Skeletal muscle cell (primary cell): ENCODE measurements around the gene TRIM45.
A peak's percentile ranks its signal among the peaks of the same experiment; 100 is the strongest.
"Not testable (repeated sequence)": the region's sequence is repeated elsewhere in the genome, so short reads cannot be mapped to it uniquely, and the experiment has no call there.

ENCODE experiments used
- DNase-seq: peaks from one replicate; pipeline ENCODE4 v3.0.0-alpha.2; 2010; ENCODE audit warnings: low read depth
- H3K4me3 ChIP-seq: 2 replicates; pipeline ENCODE4 v1.5.1; 2011; ENCODE audit warnings: low read depth, mild to moderate bottlenecking, control low read depth, low read length, moderate library complexity

The TRIM45 gene, protein sequence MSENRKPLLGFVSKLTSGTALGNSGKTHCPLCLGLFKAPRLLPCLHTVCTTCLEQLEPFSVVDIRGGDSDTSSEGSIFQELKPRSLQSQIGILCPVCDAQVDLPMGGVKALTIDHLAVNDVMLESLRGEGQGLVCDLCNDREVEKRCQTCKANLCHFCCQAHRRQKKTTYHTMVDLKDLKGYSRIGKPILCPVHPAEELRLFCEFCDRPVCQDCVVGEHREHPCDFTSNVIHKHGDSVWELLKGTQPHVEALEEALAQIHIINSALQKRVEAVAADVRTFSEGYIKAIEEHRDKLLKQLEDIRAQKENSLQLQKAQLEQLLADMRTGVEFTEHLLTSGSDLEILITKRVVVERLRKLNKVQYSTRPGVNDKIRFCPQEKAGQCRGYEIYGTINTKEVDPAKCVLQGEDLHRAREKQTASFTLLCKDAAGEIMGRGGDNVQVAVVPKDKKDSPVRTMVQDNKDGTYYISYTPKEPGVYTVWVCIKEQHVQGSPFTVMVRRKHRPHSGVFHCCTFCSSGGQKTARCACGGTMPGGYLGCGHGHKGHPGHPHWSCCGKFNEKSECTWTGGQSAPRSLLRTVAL

DNA sequence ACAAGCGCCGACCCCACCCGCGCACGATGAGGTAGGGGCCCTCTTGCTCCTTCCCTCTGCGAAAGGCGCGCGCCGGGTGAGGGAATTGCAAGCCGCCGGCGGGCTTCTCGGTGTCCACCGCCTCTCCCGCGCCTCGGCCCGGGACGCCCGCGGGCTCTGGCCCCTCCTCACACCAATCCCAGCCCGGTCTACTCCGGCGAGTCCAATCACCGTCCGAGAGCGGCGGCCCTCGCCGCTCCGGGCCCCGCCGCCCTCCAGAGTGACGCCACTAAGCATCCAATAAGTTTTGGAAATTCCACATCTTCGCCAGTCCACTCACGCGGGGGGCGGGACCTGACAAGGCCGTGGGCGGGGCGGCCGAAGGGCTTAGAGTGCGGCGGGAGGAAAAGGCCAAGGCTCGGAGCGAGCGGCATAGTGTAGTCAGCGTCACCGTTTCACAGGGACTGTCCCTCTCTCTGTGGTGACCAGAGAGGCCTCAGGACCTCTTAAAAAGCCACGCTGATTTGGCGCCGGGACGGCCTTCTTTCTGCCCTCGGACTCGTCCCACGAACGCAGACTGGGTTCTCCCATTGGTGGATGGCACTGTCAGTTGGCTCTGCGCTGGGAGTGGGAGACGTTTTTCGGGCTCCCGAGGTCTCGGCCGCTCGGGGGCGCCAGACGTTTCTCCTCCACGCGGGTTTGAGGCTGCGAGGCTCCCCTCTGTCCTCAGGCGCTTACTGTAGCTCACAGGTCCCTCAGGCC, at the start of gene TRIM45:
Gene TRIM45, minus strand, starts transcription at position 161 of the 741 bp plus-strand sequence. CDS start 548 bp downstream, outside the sequence.
- peak; percentile 90 for DNase-seq
- H3K4me3 ChIP-seq, result peak within 1 kb of the TSS; percentile 66

DNA sequence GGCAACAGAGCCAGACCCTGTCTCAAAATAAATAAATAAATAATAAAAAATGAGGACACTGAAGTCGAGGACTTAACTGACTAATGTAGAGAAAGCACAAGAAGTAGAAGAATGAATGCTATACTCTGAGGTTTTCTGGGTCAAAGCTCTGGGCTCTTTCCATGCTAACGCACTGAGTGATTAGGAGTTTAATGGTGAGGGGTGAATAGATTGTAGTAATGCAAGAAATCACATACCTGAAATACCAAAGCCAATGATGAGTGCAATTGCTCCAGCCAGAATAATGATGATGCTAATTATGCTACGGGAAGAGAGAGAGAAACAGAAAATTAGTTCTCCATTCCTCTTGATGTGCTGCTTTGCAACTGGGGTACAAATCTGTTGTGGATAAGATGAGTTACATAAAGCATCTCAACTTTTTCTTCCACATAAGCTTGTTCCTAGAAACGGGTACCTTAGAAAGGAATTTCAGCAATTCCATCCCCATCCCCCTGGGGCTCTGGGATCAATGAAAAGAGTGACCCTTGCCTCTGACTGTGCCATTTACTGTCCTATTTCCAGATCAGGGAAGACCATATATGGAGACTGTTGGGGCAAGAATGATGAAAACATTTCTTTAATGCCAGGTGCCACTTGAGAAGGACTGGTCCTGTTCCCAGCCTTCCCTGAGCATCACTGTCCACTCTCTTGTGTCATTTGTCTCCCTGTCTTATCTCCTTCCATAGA, 48.5 kb upstream of the TRIM45 start:
- no peak overlapping the region for H3K4me3 ChIP-seq
- no peak for DNase-seq

DNA sequence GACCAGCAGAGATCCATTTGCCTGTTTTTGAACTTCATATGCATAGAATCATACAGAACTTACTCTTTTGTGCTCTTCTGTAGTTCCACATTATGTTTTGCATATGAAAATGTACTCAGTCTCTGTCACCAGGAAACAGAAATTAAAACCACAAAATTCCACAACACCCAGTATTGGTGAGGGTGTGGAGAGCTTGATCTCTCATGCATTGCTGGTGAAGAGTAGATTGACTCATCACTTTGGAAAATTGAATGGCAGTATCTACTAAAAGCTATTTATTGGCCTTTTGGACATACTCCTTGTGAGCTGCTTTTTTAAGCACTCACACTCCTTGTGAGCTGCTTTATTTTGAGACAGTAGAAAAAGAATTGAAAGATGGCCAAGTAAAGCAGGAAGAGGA, 45.9 kb upstream of the TRIM45 start:
- no peak overlapping the region for H3K4me3 ChIP-seq
- no peak for DNase-seq

DNA sequence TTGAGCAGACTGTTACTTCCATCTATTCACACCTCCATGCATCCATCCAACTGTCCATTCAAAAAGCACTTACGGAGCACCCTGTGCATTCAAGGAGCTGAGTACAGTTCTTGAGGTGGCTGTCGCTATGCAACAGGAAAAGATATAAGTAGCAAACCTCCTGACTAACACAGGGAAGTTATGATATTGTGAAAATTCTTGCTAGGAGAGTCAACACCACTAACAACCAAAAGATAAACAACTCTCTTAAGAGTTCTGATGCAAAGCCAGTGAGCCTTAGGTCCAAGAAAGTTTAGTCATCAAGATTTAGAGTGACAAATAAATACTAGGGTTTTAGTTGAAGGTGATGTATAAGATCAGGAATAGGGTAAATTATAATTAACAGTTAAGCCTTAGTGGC, 44.5 kb upstream of the TRIM45 start:
- H3K4me3 ChIP-seq, result no peak overlapping the region
- no peak for DNase-seq

DNA sequence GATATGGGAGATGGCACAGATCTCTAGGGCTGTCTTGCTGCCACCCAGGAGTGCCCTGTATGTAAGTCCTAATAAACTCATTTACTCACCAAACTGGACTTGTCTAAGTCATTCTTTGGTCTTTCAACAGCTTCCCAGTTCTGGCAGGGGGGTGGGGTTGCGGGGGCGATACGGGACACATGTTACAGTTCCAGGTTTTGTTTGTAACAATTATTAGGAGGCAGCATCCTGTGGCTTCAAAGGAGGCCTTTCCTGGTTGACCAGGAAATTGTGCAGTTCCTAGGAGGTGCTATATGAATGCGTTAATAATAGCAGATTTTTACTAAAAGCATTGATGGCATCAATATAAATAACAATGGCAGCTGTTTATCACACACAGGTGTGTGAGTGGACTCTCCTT, 42.7 kb upstream of the TRIM45 start:
- H3K4me3 ChIP-seq, result no peak overlapping the region
- no peak for DNase-seq

DNA sequence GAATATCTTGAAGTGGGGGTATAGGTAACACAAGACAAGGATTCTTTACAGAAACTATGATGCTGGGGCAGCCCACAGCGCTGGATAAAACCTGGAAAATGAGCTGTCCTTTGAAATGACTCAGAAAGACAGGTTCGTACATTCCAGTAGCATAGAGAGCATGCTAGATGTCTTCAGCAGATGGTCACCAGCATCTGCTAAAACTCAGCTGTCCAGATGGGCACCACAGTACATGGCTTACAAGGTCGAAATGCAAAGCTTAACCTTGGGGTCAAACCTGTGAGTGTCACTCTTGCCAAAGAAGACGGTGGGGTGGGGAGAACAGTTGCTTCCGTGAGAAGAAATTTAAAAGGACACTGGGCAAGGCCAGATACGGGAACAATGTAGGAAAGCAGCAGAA, 41.3 kb upstream of the TRIM45 start:
- H3K4me3 ChIP-seq, result no peak overlapping the region
- peak; percentile 41 for DNase-seq

DNA sequence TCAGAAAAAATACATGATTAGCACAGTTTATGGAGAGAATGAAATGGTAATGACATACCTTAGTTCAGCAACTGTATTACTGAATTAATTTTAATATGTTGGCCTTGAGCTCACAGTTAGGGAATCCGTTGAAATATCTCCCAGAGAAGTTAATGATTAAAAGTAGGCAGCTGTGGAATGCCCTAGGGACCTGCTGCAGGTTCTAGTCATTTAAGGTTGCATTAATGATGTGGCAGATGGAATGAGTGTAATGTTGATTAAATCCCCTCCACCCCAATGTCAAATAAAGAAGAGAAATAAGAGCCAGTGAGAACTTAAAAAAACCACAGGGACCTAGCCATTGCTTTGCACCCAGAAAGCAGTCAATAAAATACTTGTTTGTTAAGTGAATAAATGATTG, 40.3 kb upstream of the TRIM45 start:
- no peak for DNase-seq
- H3K4me3 ChIP-seq, result no peak overlapping the region

DNA sequence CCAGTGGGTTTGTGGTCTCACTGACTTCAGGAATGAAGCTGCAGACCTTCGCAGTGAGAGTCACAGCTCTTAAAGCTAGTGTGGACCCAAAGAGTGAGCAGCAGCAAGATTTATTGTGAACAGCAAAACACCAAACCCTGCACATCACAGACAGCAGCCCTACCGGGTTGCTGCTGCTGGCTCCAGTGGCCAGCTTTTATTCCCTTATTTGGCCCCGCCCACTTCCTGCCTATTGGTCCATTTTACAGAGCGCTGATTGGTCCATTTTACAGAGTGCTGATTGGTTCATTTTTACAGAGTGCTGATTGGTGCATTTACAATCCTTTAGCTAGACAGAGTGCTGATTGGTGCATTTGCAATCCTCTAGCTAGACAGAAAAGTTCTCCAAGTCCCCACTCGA, 29.8 kb upstream of the TRIM45 start:
- DNase-seq, result not testable (repeated sequence)

DNA sequence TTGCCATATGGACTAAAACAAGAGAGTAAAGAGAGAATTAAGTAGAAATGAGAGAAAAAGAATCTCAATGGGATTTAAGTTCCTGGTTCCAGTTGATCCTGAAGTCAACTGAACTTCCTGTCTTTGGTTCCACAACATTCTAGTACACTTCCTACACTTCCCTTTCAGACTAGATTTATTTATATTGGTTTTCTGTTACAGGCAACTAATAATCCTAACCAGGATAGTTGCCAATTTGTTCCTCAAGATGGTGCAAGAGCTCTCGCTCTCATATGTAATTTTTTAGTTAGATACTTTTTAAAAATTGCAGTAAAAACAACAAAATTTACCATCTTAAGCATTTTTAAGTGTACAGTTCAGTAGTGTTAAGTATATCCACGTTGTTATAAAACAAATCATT, 28.8 kb upstream of the TRIM45 start:
- no peak for DNase-seq
- no peak overlapping the region for H3K4me3 ChIP-seq

More for the DNA sequence above, 29.8 kb upstream of the TRIM45 start:
- not testable (repeated sequence) for H3K4me3 ChIP-seq

DNA sequence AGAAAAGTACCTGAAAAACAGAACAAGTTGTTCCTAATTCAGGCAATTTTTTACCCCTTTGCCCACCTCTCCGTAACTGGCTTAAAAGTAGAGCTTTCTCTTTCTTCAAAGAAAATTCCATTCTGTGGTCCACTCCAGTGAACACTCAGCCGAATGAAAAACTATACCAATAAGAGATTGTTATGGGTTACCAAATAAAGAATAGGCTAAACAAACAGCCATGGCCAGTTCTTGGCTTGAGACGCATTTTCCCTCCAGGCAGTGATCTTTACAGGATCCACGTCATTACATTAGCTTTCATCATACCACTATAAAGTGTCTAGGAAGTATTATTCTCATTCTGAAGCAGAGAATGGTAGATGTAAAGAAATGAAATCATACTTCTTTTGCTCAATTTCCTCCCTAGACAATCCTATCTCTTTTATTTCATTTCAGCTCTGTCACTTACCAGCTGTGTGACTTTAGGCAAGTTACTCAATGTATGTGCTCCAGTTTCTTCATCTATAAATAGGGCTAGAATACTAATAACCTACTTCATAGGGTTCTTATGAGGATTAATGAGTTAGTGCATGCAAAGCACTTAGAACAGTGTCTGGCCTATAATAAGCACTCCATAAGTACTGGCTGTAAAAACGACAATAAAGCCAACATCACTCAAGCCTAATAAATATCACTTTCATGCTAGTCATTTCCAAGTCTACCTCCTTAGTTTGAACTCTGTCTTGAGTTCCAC, 26.5 kb upstream of the TRIM45 start:
- no peak overlapping the region for H3K4me3 ChIP-seq
- no peak for DNase-seq

DNA sequence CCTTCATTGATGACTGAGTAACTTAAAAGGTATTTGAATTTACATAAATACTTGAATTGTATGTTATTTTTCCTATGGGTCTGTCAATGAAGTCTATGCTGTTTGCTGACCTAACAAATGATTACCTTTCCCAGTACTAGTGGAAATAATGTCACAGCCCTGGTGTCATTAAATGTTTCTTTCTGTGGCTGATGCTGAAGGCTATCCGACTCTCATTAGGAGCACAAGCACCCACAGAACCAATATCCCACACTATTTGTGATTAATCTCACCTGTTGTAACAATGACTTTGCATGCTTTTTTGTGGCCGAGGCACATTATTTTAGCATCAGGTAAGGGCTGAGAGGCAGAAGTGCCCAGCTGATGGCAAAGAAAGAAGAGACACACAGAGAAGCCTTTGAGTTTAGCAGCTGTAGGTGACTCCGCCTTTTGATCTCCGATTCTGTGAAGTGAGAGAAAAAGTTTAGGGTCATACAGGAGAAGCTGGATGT, 25.8 kb upstream of the TRIM45 start:
- H3K4me3 ChIP-seq, result no peak overlapping the region
- no peak for DNase-seq

DNA sequence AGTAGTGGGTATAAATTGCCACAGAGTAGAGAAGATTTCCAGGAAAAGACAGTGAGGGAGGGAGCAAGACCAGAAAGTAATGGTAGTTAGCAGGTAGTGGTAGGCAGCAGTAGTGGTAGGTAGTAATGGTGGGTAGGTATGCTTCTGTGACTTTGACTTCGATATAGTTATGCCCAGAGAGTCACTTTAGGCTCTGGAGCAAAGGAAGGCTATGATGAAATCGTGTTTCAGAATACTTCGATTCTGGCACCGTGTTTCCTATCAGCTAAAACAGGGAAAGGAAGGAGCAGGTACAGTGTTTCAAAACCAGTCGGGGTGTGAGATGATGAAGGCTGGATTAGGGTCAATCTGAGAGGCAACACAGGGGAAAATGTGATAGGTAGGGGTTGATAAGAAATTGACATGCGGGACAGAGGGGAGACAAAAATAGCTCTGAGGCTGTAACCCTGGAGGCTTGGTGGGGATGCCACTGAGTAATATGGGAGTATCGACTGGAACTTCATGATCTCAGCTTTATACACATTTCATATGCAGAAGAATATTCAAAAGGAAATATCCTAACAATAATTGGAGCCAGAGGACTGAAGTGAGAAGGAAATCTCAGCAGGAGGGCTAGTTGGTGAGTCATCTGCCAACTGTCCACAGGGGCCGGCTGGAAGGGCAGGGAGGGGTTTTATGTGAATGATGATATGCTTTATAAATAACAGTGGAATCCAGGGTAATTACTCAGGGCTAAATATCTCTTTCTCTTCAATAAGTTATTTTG, 25.2 kb upstream of the TRIM45 start:
- no peak overlapping the region for H3K4me3 ChIP-seq
- peak; percentile 86 for DNase-seq

DNA sequence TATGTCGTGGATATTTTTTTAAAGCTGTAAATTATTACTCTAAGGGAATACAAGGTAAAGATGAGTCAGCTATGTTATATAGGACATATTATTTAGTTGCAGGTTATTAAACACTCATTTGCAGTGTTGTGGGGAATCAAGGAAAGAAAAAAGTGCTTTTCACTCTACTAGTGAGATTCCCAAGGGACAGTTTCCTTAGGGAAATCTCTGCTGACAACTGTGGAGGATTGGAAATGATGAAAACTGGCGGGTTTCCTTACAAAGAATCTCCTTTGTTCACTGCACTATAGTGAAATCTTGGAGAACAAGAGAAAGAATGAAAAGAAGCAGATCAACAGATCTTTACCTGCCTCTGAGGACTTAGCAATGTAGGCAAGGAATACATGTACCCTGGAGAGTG, 24.5 kb upstream of the TRIM45 start:
- no peak overlapping the region for H3K4me3 ChIP-seq
- no peak for DNase-seq

DNA sequence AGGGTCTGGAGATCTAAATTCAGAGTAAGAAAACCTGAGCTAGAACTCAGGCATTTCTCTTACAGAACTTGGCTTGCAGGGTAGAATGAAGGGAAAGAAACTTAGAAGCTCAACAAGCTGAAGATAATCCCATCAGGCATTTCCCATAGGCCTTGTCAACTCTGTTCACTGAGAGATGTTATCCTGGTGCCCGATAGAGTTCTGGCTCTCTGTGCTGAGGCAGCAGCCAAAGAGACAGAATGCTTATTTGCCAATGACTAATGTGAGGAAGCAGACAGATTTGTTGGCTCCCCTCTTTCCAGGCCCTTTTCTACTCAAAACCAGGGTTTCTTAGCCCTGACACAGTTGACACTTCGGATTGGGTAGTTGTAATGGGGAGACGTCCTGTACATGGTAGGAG, 22.3 kb upstream of the TRIM45 start:
- no peak for DNase-seq
- H3K4me3 ChIP-seq, result no peak overlapping the region

DNA sequence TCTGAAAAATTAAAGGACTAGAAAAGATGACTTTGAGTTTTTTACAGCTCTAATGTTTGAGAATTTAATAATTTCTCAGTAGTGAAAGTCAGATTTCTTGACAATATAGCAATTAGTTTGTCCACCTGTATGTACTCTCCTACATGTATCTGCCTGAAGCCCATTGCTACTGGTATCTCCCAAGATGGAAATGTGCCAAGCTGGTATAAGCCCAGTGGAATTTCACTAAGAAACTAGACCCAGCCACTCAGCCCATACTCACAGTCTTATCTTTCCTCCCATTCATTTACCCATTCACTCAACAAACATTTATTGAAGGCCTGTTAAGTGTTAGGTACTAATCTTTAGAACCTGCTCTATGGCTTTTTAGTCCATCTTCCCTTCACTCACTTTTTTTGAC, 21.6 kb upstream of the TRIM45 start:
- H3K4me3 ChIP-seq, result no peak overlapping the region

DNA sequence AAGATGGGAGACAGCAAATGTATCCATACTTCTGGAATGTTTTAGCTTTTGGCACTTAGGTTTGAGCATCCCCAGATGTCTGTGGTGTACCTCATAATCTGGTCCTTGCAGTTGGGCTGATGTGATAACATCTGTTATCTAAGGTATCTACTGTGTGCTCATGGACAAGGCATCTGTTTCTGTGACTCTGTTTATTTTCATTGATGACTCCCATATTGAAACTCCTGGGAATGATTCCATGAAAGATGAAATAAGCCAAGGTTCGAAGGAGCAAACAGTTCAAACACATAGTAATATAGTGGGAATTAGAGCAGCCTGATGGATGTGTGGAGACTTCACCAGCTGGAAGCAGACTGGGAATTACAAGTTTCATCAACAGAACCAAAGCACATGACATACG, 20.7 kb upstream of the TRIM45 start:
- no peak for DNase-seq
- H3K4me3 ChIP-seq, result no peak overlapping the region

More for the DNA sequence above, 21.6 kb upstream of the TRIM45 start:
- no peak for DNase-seq

DNA sequence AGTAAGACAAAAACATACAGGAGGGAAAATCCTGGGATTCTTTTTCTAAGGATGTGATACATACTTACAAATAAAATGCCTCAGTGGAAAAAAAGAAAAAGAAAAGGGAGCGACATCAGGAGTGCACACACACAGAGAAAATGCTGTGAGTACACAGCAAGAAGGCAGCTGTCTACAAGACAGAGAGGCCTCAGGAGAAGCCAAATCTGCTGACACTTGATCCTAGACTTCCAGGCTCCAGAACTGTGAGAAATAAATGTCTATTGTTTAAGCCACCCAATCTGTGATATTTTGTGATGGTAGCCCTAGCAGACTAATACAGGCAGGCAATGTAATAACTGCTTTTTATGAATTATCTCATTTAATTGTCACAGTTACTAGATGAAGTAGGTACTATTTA, 17.0 kb upstream of the TRIM45 start:
- DNase-seq, result no peak
- H3K4me3 ChIP-seq, result no peak overlapping the region

DNA sequence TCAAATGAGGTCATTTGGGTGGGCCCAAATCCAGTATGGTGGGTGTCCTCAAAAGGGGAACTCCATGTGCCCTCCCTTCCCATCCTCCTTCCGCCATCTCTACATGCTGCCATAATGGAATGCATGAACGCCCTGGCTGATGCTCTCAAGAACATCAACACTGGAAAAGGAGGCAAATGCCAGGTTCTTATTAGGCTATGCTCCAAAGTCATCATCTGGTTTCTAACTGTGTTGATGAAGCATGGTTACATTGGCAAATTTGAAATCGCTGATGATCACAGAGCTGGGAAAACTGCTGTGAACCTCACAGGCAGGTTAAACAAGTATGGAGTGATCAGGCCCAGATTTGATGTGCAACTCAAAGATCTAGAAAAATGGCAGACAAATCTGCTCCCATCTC, 16.6 kb upstream of the TRIM45 start:
- no peak for DNase-seq
- H3K4me3 ChIP-seq, result no peak overlapping the region
